GM19452 (cell line): ENCODE measurements around the gene PDE6A.

ENCODE experiments used
- ATAC-seq: cut with Tn5 transposase; IDR thresholded peaks from one replicate; pipeline ENCODE4 v1.9.1; 2021; ENCODE audit not compliant: unreplicated experiment

PDE6A gene

DNA sequence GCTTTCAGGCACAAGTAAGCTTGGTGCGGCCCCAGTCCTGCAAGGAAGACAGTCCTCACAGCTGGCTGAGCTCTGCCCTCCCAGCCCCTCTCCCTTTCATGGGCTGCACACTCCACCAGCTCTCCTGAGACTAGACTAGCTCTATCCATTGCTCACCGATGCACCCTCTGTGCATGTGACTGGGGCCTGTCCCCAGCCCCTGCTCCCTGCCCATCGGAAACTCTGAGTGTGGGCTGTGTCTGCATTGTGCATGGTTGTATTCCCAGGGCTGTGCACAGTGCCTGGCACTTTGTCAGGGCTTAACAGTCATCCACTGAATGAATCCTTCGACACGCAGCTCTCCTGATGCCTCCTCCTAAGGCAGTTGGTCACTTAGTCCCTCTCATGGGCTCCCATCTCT is 122.3 kb downstream of the PDE6A start:
- no peak for ATAC-seq

DNA sequence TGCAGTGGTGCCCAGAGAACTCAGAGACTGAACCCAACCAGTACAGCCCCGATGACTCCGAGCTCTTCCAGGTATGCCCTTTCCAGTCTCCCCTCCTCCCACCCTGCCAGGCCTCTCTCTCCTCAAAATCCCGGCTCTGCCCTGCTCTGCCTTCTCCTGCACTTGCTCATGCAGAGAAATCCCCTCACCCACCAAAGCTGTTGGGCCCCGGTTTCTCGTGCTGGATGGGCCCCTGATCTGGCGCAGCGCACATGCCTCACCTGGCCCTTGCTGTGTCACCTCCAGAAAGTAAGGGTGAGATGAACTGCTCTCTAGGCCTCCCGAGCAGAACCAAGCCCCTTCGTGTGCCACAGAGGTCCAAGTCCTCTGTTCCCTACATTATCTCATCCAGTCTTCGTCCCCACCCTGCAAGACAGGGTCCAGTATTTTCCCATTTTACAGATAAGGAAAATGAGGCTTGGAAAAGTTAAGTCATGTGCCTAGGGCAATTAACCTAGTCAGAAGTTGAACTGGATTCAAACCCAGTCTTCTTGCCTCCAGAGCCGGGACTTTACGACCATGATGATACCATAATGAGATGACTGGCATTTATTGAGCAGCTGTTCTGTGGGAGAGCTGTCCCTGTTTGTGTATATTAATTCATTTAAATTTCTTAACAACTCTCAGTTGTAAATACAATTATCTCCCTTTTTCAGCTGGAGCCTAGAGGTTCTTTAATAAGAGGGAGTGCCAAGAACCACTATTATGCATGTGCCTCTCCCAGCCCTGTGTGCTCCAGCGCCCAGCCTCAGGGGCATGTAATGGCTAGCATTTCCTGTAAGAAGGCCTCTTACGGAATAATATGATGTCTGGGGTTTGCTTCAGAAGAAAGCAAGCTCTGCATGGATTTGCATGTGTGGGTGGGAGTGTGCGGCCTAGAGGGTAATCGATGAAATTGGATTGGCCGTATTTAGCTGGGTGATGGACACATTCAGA is 123.8 kb downstream of the PDE6A start:
- ATAC-seq = no peak

DNA sequence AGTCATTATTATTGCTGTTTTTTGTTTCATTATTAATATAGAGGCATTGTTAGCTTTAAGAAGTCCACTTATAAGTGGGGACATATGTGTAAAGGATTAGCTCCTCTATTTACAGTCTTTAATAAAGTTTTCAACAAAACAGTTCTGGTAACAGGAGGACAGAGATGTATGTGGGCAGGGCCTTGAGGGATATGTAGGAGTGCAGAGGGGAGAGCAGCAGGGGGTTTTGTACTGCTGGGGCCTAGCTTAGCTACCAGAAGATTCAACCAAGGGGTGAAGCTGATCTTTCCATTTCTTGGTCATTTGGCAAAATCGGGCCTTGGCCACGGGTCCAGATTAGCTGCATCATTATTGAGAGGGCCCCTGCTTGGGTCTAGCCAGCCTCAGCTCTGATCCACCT is 124.6 kb downstream of the PDE6A start:
- no peak for ATAC-seq

DNA sequence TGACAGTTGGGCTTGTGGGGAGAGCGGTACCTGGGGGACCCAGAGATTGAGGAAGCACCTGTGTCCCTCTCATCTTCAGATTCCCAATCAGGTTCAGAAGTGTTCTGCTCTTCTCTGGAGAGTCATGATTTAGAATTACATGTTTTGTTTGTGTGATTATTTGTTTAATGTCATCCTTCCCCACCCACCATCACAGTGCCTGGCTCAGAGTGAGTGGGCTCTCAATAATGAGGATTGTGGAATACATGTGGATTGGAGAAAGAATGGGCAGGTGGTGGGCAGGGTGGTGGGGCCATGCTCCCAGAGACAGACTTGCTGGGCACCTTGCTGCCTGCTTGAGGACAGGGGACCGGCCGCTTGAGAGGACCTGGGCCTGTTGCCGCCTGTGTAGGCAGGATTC is 126.5 kb downstream of the PDE6A start:
- ATAC-seq = no peak

DNA sequence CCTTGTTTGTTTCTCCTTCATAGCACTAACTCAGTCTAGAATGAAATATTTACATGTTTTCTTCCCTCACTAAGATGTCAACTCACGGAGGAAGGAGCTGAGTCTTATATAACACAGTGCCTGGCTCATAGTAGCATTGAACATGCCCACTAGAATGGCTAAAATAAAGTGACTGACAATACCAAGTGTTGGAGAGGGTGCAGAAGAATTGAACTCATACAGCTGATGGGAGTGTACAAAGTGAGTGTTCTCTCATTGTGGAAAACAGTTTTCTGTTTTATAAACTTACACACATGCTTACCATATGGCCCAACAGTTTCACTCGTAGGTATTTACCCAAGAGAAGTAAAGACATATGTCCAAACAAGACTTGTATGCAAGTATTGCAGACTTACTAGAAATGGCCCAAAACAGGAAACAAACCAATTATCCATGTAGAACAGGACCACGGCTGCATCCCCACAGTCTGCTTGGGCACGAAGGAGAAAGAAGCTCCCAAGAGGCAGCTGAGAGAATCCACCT is 127.0 kb downstream of the PDE6A start:
- ATAC-seq = no peak

DNA sequence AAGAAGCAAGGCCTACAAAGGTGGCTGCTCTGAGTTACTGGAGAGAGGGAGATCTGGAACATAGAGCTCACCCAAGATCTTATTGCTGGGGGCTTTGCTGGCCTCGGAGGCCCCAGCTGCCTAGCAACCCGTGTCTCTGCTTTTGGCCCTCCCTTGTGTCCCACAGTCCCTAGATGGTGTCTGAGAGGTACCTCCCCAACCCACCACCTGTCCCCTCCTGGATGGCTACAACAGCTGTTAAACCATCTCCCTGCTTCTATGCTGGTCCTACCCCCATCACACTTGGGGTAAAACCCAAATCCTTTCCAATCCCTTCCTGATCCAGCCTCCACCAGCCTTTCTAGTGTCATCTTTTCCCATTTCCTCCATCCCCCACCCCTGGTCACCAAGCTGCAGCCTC is 127.9 kb downstream of the PDE6A start:
- ATAC-seq = no peak

DNA sequence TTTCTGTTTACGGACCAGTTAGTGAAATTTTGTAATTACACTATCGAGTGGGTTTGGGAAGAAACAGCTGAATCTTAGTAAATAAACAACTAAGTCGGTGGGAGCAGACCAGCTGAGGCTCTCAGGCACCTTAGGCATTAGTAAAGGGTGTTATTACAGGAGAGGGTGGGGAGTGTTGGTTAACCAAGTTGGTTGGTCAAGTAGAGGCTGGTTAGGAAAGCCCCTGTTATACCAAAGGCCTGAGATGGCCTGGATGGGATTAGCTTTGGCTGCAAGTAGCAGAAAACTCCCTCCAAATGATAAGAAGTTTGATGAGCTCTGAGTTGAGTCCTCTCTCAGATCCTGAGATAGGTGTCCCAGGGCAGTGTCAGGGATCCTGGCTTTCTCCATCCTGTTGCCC is 133.1 kb downstream of the PDE6A start:
- ATAC-seq = no peak

DNA sequence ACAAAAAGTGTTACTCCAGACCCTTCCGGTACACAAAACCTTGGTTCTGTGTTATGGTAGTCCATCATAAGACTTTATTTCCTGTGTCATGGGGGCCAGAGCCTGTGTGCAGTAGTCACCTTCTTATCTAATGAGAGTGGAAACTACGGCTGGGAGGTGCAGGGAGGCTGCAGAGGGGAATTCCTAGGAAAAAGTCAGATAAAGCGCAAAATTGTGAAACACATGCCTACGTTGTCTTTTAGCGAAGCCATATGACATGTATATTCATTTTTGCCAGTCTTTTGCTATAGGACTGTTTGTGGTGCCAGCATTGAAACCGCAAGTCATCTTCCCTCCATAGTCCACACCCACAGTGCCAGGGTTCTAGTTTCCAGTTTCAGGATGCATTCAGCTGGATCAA is 133.7 kb downstream of the PDE6A start:
- no peak for ATAC-seq

DNA sequence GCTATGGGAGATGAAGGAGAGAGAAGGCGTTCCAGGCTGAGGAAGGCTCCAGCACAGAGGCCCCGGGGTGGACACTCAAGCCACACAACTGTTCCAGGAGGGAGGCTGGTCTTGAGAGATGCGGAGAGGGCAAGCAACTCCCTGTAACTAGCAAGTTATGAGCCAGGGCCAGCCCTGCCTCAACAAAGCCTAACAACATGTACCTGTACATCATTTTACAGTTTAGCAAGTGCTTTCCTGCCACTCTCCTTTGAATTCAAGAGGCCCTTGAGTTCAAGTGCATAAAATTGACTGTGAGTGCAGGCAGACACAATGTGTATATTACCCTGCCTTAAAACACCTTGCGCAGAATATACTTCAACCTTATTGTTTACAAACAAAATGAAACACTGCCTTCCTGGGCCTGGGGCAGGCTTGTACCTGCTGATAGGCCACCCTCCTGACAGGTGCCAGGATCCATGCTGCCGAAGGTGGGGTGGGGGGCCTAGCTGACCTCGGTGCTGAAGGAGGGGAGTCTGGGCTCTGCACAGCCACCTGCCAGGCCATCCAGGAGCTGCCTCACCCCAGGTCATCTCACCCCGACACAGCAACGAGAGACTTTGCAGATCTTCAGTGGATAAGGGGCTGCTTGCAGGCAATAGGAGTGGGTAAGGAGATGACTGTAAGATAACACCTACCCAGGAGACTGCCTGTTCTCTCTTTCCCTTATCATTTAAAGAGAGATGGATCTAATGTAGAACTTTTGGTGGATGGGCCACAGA is 134.5 kb downstream of the PDE6A start:
- no peak for ATAC-seq

DNA sequence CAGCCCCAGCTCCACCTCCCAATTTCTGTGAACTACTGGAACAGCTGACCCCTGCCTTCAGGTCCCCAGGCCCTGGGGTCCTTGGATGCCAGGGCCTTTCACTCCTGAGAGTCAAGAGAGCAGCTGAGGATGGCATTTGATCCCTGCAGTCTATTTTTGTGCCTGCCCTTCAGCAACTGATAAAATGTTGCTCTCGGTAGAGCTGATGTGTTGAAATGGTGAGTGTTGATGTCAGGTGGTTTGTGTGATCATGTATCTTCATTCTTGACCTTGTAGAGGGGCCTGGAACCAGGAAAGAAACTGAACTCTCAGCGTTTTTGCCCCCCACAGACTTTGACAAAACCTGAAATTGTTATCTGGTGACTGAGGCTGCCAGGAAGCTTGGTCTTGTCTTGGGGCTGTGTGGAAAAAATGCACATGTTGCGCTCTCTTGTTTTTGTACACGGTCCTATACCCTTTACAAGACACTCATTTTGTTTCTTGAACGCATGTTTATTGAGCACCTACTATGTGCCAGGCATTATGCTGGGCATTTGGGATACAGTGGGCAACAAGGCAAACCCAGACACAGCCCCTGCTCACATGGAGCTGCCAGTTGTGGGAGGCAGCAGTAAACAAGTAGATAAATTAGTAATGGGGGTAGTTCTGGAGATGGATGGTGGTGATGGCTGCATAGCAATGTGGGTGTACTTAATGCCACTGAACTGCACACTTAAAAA is 136.2 kb downstream of the PDE6A start:
- ATAC-seq = no peak
